ENCODE results near the gene TMEM179.
"Not testable (repeated sequence)": the region's sequence is repeated elsewhere in the genome, so short reads cannot be mapped to it uniquely, and the experiment has no call there.

Gene TMEM179

GRCh38 chr14:104636846-104637545 is 32.4 kb upstream of the TMEM179 start:
- not testable (repeated sequence) for DNase-seq

- DNase-seq: no peak
Observed at GRCh38 chr14:104636131-104636530, 31.6 kb upstream of the TMEM179 start.

GRCh38 chr14:104635717-104636116 is 31.1 kb upstream of the TMEM179 start:
- DNase-seq: no peak

- DNase-seq: no peak
Observed at GRCh38 chr14:104634886-104635570, 30.5 kb upstream of the TMEM179 start.

GRCh38 chr14:104634138-104634760 is 29.7 kb upstream of the TMEM179 start:
- no peak for DNase-seq

GRCh38 chr14:104633276-104634137 is 28.9 kb upstream of the TMEM179 start:
- DNase-seq: no peak

- no peak for DNase-seq
Observed at GRCh38 chr14:104632781-104633180, 28.2 kb upstream of the TMEM179 start.

- no peak for DNase-seq
Observed at GRCh38 chr14:104624939-104625338, 20.4 kb upstream of the TMEM179 start.

- no peak for DNase-seq
Observed at GRCh38 chr14:104614126-104614812, 9.7 kb upstream of the TMEM179 start.

GRCh38 chr14:104611881-104612280 is 7.3 kb upstream of the TMEM179 start:
- no peak for DNase-seq

- no peak for DNase-seq
Observed at GRCh38 chr14:104610749-104611310, 6.3 kb upstream of the TMEM179 start.

GRCh38 chr14:104609666-104610065 is 5.1 kb upstream of the TMEM179 start:
- no peak for DNase-seq

GRCh38 chr14:104603711-104604401 is 716 bp downstream of the TMEM179 start:
- peak; percentile 51 for DNase-seq

GRCh38 chr14:104602933-104603325 is 1.6 kb downstream of the TMEM179 start:
- no peak for DNase-seq

- DNase-seq: no peak
Observed at GRCh38 chr14:104602315-104602932, 2.1 kb downstream of the TMEM179 start.

GRCh38 chr14:104601786-104602185 is 2.8 kb downstream of the TMEM179 start:
- DNase-seq: no peak

GRCh38 chr14:104600805-104601204 is 3.8 kb downstream of the TMEM179 start:
- DNase-seq: no peak

- DNase-seq: peak; percentile 16
Observed at GRCh38 chr14:104600141-104600643, 4.4 kb downstream of the TMEM179 start.

GRCh38 chr14:104599446-104599845 is 5.1 kb downstream of the TMEM179 start:
- DNase-seq: no peak

GRCh38 chr14:104598910-104599273 is 5.7 kb downstream of the TMEM179 start:
- no peak for DNase-seq
